ENCODE measurements around the gene PLA2R1.
"Not testable (repeated sequence)": the region's sequence is repeated elsewhere in the genome, so short reads cannot be mapped to it uniquely, and the experiment has no call there.

Gene PLA2R1

GRCh38 chr2:160063271-160063670 lies 856 bp upstream of the PLA2R1 start:
- no peak for DNase-seq

- DNase-seq, result no peak
These were observed 497 bp downstream of the PLA2R1 start for GRCh38 chr2:160061944-160062291.

- DNase-seq, result no peak
These were observed 882 bp downstream of the PLA2R1 start for GRCh38 chr2:160061533-160061932.

GRCh38 chr2:160060297-160060696 lies 2.1 kb downstream of the PLA2R1 start:
- no peak for DNase-seq

- DNase-seq, result no peak
These were observed 5.1 kb downstream of the PLA2R1 start for GRCh38 chr2:160057356-160057755.

- DNase-seq, result no peak
These were observed 6.7 kb downstream of the PLA2R1 start for GRCh38 chr2:160055726-160056108.

- no peak for DNase-seq
These were observed 7.3 kb downstream of the PLA2R1 start for GRCh38 chr2:160054984-160055725.

- no peak for DNase-seq
These were observed 8.5 kb downstream of the PLA2R1 start for GRCh38 chr2:160053946-160054345.

- DNase-seq, result no peak
These were observed 9.9 kb downstream of the PLA2R1 start for GRCh38 chr2:160052531-160052930.

- DNase-seq, result no peak
These were observed 11.0 kb downstream of the PLA2R1 start for GRCh38 chr2:160051371-160051800.

GRCh38 chr2:160050147-160050546 lies 12.3 kb downstream of the PLA2R1 start:
- no peak for DNase-seq

GRCh38 chr2:160045703-160046210 lies 16.7 kb downstream of the PLA2R1 start:
- DNase-seq, result no peak

- DNase-seq, result no peak
These were observed 17.7 kb downstream of the PLA2R1 start for GRCh38 chr2:160044728-160045127.

- DNase-seq, result no peak
These were observed 19.1 kb downstream of the PLA2R1 start for GRCh38 chr2:160043265-160043664.

- DNase-seq, result no peak
These were observed 20.4 kb downstream of the PLA2R1 start for GRCh38 chr2:160042054-160042453.

GRCh38 chr2:160041091-160041490 lies 21.3 kb downstream of the PLA2R1 start:
- no peak for DNase-seq

- no peak for DNase-seq
These were observed 23.1 kb downstream of the PLA2R1 start for GRCh38 chr2:160039166-160039903.

GRCh38 chr2:160038662-160039061 lies 23.8 kb downstream of the PLA2R1 start:
- DNase-seq, result not testable (repeated sequence)

GRCh38 chr2:160036736-160037135 lies 25.7 kb downstream of the PLA2R1 start:
- DNase-seq, result no peak

GRCh38 chr2:160035125-160035524 lies 27.3 kb downstream of the PLA2R1 start:
- no peak for DNase-seq

GRCh38 chr2:160034396-160034795 lies 28.0 kb downstream of the PLA2R1 start:
- DNase-seq, result no peak

- DNase-seq, result no peak
These were observed 28.6 kb downstream of the PLA2R1 start for GRCh38 chr2:160033732-160034392.

- no peak for DNase-seq
These were observed 33.2 kb downstream of the PLA2R1 start for GRCh38 chr2:160029270-160029628.

Data from NCI-H1694 (cell line).